ENCODE results near the gene TNFRSF4.

TNFRSF4 gene

GRCh38 chr1:1204425-1204920 is 9.5 kb downstream of the TNFRSF4 start:
- H3K36me3 ChIP-seq (ENCODE audit: insufficient read depth, low read length), result no peaks in the 10 kb centered on the region
- no peak overlapping the region for H3K4me3 ChIP-seq (ENCODE audit: low read length)
- H3K4me1 ChIP-seq (ENCODE audit: insufficient read depth, low read length), result no peaks in the 10 kb centered on the region; the same call in 1 of the 2 replicates
- no peak overlapping the region for H3K9ac ChIP-seq (ENCODE audit: low read depth, low read length)
- WGBS, result 87% methylated on average over 8 of the region's 8 CpGs
- H3K27ac ChIP-seq (ENCODE audit: low read depth, low read length), result no peak overlapping the region
- H3K27me3 ChIP-seq (ENCODE audit: insufficient read depth, low read length), result peaks cover 42% of the 10 kb centered on the region
- no peaks in the 10 kb centered on the region for H3K9me3 ChIP-seq (ENCODE audit: insufficient read depth, low read depth, low read length)

DNA sequence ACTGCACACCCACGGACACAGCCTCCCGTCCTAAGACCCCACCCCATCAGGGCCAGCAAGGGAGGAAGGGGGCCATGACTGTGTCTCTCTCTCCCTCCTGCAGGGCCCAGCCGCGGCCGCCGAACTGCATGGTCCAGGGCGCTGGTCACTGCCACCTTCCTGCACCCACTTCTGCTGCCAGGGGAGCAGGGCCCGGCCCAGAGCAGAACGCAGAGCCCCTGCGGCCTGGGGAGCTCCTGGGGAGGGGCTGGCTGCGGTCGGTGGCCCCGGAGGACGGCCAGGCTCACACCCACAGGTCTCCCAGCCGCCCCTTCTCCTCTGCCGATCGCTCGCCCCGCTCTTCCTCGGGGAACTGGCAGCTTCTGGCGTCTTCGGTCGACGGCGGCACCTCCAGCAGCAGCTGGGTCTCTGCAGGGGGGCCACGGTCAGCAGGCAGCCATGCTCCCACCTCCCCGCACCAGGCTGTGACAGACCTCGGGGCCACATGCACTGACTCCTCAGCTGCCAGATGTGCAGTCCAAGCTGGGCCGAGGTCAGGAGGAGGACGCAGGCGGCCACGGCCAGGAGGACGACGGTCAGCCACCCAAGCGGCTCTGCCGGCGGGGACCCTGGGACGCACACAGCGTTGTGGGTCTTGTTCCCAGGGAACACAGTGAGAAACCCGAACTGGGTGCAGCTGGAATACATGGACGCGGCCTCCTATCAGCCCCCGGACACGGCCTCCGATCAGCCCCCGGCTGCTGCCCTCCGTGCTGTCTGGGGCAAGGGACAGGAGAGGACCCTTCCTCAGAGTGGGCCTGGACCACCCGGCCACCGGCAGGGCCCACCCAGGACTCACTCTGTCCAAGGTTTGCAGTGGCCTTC is 10.2 kb downstream of the TNFRSF4 start:
- no peaks in the 10 kb centered on the region for H3K36me3 ChIP-seq (ENCODE audit: insufficient read depth, low read length)
- H3K9ac ChIP-seq (ENCODE audit: low read depth, low read length), result no peak overlapping the region
- WGBS, result 84% methylated on average over 49 of the region's 49 CpGs
- no peaks in the 10 kb centered on the region; the same call in 1 of the 2 replicates for H3K4me1 ChIP-seq (ENCODE audit: insufficient read depth, low read length)
- H3K9me3 ChIP-seq (ENCODE audit: insufficient read depth, low read depth, low read length), result no peaks in the 10 kb centered on the region
- H3K27ac ChIP-seq (ENCODE audit: low read depth, low read length), result no peak overlapping the region
- peaks cover 42% of the 10 kb centered on the region for H3K27me3 ChIP-seq (ENCODE audit: insufficient read depth, low read length)
- no peak overlapping the region for H3K4me3 ChIP-seq (ENCODE audit: low read length)

DNA sequence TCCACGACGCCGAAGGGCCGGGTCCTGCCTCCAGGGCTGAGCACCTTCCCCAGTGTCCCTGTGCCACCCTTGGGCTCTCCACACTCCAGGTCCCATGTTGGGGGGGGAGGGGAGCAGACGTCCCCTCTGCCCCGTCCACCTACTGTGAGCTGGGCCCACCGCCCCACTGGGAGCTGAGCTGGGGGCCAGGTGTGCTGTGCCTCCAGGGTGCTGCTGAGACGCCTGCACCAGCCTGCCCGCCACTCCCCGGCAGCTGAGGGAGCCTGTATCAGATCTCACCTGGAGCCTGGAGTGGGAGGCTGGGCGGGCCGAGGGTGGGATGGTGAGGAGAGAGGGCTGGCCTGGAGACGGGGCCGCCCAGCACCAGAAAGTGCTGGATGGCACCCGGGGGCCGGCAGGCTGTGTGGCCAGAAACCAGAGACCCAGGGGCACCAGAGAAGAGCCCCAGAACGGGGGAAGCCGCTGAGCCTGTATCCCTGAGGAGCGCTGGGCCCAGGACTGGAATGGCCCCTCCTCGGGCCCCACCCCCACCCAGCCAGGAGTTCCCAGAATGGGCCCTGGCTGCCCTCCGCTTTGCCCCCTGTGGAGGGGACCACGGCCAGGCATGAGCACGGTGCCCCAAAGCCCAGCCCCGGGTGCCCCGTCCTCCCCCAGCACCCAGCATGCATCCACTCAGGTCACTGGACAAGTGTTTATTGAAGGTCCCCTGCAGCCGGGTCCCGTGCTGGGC is 11.0 kb downstream of the TNFRSF4 start:
- Histone ChIP-seq H3K36me3 (ENCODE audit: insufficient read depth, low read length) (no peaks in the 10 kb centered on the region), H3K4me1 (ENCODE audit: insufficient read depth, low read length) (no peaks in the 10 kb centered on the region; the same call in 1 of the 2 replicates), H3K27me3 (ENCODE audit: insufficient read depth, low read length) (peaks cover 42% of the 10 kb centered on the region), H3K4me3 (ENCODE audit: low read length) (no peak overlapping the region), H3K27ac (ENCODE audit: low read depth, low read length) (no peak overlapping the region), H3K9ac (ENCODE audit: low read depth, low read length) (no peak overlapping the region), H3K9me3 (ENCODE audit: insufficient read depth, low read depth, low read length) (no peaks in the 10 kb centered on the region)
- 76% methylated on average over 27 of the region's 27 CpGs for WGBS

- peaks cover 27% of the 10 kb centered on the region for H3K27me3 ChIP-seq (ENCODE audit: insufficient read depth, low read length)
- H3K36me3 ChIP-seq (ENCODE audit: insufficient read depth, low read length), result no peaks in the 10 kb centered on the region
- WGBS, result 1% methylated on average over 107 of the region's 109 CpGs
- no peak overlapping the region for H3K27ac ChIP-seq (ENCODE audit: low read depth, low read length)
- peak overlapping the region; percentile 46 for H3K4me3 ChIP-seq (ENCODE audit: low read length)
- H3K9me3 ChIP-seq (ENCODE audit: insufficient read depth, low read depth, low read length), result no peaks in the 10 kb centered on the region
- H3K4me1 ChIP-seq (ENCODE audit: insufficient read depth, low read length), result no peaks in the 10 kb centered on the region
- no peak overlapping the region for H3K9ac ChIP-seq (ENCODE audit: low read depth, low read length)
Measured at GRCh38 chr1:1200876-1201810, 12.8 kb downstream of the TNFRSF4 start.

DNA sequence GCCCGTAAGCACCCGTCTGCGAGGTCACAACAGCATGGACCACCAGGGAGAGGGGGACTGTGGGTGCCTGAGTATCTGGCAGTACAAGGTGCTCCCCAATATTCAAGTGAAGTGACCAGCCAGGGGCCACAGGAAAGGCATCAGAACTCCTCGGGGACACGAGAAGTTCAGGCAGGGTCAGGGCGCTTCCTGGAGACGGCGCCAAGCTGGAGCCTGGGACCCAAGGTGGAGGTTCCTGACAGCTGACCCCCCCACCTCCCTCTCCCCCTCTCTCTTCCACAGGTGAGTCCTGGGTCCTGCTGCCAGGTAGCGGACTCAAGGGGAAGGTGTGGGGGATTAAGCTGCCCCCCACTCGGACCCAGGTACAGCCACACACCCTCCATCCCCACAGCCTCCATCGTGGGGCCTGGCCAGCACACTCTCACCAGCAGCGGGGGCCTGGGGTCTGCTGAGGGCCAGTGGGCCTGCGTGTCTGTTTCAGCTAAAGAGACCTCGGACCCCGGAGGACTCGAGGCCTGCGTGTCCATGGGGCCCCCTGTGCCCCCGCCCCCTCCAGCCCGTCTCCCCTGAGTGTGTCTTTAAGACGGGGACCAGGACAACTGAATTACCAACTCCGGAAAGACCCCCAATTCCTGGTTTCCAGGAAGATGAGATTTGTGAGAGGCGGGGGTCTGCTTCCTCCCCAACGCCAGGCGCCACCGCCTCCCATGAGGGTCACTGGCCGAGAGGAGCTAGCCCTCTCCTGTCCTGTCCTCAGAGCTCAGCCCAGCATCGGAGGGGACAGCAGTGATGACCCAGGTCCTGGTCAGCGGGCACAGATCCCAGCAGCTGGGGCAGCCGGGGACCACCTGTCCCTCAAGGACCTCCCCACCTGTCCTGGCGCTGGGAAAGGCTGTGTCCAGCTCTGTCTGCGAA is 13.7 kb downstream of the TNFRSF4 start:
- H3K4me3 ChIP-seq (ENCODE audit: low read length), result 0 out of 2 replicates have a peak overlapping the region, but pooled peaks have one; percentile 46
- 81% methylated on average over 30 of the region's 31 CpGs for WGBS

GRCh38 chr1:1199141-1199960 is 14.6 kb downstream of the TNFRSF4 start:
- no peak overlapping the region for H3K9ac ChIP-seq (ENCODE audit: low read depth, low read length)
- no peaks in the 10 kb centered on the region for H3K4me1 ChIP-seq (ENCODE audit: insufficient read depth, low read length)
- 92% methylated on average over 22 of the region's 22 CpGs for WGBS
- H3K27ac ChIP-seq (ENCODE audit: low read depth, low read length), result no peak overlapping the region
- H3K9me3 ChIP-seq (ENCODE audit: insufficient read depth, low read depth, low read length), result 0 out of 2 replicates have a peak, but pooled peaks cover 5% of the 10 kb centered on the region
- peaks cover 16% of the 10 kb centered on the region for H3K27me3 ChIP-seq (ENCODE audit: insufficient read depth, low read length)
- no peak overlapping the region for H3K4me3 ChIP-seq (ENCODE audit: low read length)
- H3K36me3 ChIP-seq (ENCODE audit: insufficient read depth, low read length), result no peaks in the 10 kb centered on the region

More for the DNA sequence above, 13.7 kb downstream of the TNFRSF4 start:
- Histone ChIP-seq H3K9ac (ENCODE audit: low read depth, low read length) (no peak overlapping the region), H3K36me3 (ENCODE audit: insufficient read depth, low read length) (no peaks in the 10 kb centered on the region), H3K4me1 (ENCODE audit: insufficient read depth, low read length) (no peaks in the 10 kb centered on the region), H3K9me3 (ENCODE audit: insufficient read depth, low read depth, low read length) (no peaks in the 10 kb centered on the region), H3K27ac (ENCODE audit: low read depth, low read length) (no peak overlapping the region), H3K27me3 (ENCODE audit: insufficient read depth, low read length) (peaks cover 18% of the 10 kb centered on the region)

DNA sequence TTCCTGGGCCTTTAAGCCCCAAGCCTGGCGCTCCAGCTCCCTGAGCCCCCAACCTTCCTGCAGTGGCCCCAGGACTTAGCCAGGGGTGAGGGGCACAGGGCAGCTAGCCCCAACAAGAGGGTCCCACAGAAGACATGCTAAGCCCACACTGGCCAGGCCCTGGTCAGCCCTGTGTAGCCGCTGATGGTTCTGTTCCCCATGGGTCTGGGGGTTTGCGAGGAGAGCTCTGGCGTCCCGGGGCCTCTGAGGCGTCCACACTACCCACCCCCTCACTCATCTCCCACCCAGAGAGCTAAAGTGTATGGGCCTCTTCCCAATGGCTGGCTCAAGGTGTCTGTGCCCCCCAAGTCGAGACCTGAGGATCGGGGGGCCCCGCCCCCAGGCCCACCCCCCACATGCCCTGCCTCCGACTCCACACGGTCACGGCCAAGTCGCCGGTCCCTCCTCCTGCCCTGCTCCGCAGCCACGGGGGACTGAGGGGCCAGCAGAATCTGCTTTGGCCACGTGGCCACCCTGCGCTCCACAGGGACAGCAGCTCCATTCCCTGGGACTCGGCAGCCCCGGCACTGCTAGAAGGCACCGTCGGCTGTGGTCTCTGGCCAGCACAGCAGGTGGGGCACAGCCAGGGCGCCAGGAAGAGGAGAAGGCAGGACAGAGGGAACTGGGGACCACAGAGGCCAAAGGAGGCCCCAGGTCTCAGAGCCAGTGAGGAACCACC is 15.4 kb downstream of the TNFRSF4 start:
- 92% methylated on average over 23 of the region's 23 CpGs for WGBS
- Histone ChIP-seq H3K9ac (ENCODE audit: low read depth, low read length) (no peak overlapping the region), H3K9me3 (ENCODE audit: insufficient read depth, low read depth, low read length) (0 out of 2 replicates have a peak, but pooled peaks cover 7% of the 10 kb centered on the region), H3K4me3 (ENCODE audit: low read length) (no peak overlapping the region), H3K27ac (ENCODE audit: low read depth, low read length) (no peak overlapping the region), H3K4me1 (ENCODE audit: insufficient read depth, low read length) (no peaks in the 10 kb centered on the region), H3K27me3 (ENCODE audit: insufficient read depth, low read length) (peaks cover 14% of the 10 kb centered on the region), H3K36me3 (ENCODE audit: insufficient read depth, low read length) (no peaks in the 10 kb centered on the region)

DNA sequence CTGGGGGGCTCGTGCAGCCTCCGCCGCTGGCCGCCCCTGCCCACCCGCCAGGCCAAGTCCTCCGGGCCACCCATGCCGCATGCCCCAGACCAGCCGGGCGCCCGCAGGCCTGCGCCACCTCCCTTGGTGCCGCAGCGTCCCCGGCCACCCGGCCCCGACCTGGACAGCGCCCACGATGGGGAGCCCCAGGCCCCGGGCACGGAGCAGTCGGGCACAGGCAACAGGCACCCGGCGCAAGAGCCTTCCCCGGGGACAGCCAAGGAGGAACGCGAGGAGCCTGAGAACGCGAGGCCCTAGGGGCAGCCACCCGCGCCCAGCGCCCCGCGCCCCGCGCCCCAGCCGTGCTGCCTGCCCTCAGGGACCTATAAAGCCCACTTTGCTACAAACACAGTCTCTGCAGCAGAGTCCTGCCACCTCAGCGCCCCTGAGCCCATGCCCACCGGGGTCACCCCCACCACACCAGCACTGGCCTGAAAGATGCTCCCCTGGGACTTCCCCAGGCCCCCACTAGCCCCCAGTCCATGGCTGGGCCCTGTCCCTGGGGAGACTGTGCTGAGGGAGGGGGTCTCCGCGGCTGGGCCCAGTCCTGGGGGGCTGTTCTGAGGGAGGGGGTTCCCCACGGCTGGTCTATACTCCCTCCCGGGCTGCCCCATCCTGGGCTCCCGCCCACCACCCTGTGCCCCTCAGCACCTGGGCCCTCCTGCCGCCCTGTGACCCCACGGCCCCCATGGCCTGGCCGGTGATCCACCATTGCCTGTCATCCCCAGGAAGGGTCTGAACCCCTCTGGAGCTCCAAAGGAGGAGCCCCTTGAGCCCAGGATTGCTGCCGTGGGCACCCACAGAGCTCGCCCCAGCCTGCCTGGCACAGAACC is 16.2 kb downstream of the TNFRSF4 start:
- Histone ChIP-seq H3K9ac (ENCODE audit: low read depth, low read length) (no peak overlapping the region), H3K9me3 (ENCODE audit: insufficient read depth, low read depth, low read length) (0 out of 2 replicates have a peak, but pooled peaks cover 7% of the 10 kb centered on the region), H3K4me1 (ENCODE audit: insufficient read depth, low read length) (no peaks in the 10 kb centered on the region), H3K4me3 (ENCODE audit: low read length) (no peak overlapping the region), H3K27ac (ENCODE audit: low read depth, low read length) (no peak overlapping the region), H3K36me3 (ENCODE audit: insufficient read depth, low read length) (no peaks in the 10 kb centered on the region), H3K27me3 (ENCODE audit: insufficient read depth, low read length) (peaks cover 10% of the 10 kb centered on the region)
- WGBS, result 93% methylated on average over 48 of the region's 48 CpGs
